IPS-18c (cell line): ENCODE data around the gene SMIM5.

ENCODE experiments used
- H3K4me3 ChIP-seq: 2 replicates; pipeline ENCODE4 v1.7.0; 2013; ENCODE audit warnings: low read depth, mild to moderate bottlenecking, low read length, moderate library complexity; ENCODE audit not compliant: insufficient read depth
- H3K9me3 ChIP-seq: one replicate; pipeline ENCODE4 v1.6.1; 2013; ENCODE audit warnings: mild to moderate bottlenecking, low read length, moderate library complexity; ENCODE audit not compliant: control insufficient read depth, insufficient read depth

The SMIM5 gene

DNA sequence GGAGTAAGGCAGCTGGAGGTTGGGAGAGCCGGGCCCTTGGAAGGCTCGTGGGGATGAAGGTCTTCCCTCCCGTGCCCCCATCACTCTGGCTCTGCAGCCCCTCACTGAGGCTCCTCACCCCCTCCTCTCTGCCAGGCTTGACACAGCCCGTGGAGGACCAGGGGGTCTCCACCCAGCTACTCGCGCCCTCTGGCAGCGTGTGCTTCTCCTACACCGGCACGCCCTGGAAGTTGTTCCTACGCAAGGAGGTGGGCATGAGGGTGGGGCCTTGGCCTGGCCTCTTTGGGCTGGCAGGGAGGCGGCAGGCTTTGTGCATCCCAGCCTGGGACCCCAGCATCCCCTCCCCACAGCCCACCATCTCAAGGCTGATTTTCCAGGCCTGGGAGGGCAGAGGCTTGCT lies 15.6 kb upstream of the SMIM5 start:
- H3K4me3 ChIP-seq = no peak overlapping the region
- peaks cover 2% of the 10 kb centered on the region for H3K9me3 ChIP-seq

DNA sequence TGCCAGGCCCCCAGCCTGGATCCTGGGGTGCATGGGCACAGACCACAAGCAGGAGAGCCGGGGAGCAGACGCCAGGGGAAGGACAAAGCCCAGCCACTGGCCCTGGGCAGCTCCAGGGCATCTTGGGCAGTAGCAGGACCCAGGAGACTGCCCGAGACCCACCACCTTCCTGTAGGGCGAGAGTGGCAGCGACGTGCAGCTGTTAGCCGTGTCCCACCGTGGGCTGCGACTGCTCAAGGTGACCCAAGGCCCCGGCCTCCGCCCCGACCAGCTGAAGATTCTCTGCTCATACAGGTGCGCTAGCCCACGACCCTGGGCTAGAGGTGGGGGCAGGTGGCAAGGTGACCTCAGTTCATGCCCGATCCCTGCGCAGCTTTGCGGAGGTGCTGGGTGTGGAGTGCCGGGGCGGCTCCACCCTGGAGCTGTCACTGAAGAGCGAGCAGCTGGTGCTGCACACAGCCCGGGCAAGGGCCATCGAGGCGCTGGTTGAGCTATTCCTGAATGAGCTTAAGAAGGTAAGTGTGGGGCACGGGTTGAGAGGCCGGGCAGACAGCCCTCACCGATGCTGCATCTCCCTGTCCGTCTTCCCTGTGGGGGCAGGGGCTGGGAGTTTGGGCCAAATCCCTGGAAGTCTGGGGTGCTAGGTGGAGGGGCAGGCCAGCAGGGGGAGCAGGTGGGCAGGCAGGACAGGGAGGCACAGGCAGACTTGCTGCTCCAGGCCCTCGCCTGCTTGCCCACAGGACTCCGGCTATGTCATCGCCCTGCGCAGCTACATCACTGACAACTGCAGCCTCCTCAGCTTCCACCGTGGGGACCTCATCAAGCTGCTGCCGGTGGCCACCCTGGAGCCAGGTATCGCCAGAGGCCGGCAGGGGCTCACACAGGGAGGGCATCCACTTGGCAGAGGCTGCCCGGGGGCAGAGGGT lies 13.5 kb upstream of the SMIM5 start:
- Histone ChIP-seq H3K9me3 (peaks cover 2% of the 10 kb centered on the region), H3K4me3 (no peak overlapping the region)

DNA sequence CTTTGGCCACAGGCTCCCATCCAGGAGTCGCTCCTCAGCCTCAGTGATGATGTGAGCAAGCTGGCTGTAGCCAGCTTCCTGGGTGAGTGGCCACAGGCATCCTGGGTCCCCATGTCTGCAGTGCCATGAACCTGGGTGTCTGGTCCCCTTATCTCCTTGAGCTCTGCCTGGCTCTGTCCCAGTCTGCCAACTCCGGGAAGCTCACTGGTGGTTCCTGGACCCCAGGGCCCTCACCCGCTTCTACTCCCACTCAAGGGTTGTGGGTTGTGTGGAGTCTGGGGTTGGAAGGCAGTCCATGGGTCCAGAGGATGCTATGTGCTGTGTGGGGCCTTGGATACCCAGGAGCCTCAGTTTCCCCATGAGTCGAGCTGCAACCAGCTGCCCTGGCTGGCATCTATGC lies 11.7 kb upstream of the SMIM5 start:
- no peak overlapping the region for H3K4me3 ChIP-seq

DNA sequence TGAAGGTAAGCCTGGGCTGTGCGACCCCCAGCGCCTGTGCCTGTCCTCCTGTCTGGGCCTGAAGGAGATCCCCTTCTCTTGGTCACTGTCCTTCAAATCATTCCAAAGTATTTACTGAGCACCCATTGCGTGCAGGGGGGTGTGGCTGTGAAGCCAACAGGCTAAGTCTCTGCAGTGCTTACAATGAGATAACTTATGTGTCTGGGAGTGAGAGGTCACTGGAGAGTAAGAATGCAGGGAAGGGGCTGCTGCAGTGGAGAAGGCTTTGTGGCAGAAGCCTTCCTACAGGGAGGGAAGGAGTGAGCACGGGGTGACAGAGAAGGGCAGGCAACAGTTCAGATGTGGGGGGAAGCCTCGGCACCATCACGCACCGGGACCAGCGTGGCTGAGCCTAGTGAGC lies 11.2 kb upstream of the SMIM5 start:
- peaks cover 2% of the 10 kb centered on the region for H3K9me3 ChIP-seq
- H3K4me3 ChIP-seq = no peak overlapping the region

More for the DNA sequence above, 11.7 kb upstream of the SMIM5 start:
- H3K9me3 ChIP-seq = peaks cover 2% of the 10 kb centered on the region

DNA sequence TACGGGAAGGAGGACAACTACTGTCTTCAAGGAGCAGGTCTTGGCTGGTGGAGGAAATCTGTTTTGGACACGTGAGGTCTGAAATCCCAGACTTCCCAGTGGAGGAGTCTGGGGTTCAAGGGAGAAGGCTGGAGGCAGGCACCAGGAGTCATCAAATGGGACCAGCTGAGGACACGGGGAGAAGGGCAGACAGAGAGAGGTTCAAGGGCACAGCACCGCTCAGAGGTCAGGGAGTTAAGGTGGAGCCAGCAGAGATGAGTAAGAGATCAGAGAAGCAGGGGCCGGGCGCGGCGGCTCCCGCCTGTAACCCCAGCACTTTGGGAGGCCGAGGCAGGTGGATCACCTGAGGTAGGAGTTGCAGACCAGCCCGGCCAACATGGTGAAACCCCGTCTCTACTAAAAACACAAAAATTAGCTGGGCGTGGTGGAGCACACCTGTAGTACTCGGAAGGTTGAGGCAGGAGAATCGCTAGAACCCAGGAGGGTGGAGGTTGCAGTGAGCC lies 10.4 kb upstream of the SMIM5 start:
- H3K9me3 ChIP-seq = peaks cover 2% of the 10 kb centered on the region
- no peak overlapping the region for H3K4me3 ChIP-seq

DNA sequence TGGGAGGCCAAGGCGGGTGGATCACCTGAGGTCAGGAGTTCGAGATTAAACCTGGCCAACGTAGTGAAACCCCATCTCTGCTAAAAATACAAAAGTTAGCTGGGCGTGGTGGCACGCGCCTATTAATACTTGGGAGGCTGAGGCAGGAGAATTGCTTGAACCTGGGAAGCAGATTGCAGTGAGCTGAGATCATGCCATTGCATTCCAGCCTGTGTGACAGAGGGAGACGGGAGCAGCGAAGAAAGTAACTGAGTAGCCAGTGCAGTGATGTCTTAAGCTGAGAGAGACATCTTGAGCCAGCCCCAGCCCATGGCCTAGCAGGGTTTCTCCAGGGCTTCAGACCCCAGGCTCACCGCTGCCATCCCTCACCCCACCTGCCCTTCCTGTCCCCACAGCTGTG lies 9.8 kb upstream of the SMIM5 start:
- Histone ChIP-seq H3K9me3 (peaks cover 2% of the 10 kb centered on the region), H3K4me3 (no peak overlapping the region)

DNA sequence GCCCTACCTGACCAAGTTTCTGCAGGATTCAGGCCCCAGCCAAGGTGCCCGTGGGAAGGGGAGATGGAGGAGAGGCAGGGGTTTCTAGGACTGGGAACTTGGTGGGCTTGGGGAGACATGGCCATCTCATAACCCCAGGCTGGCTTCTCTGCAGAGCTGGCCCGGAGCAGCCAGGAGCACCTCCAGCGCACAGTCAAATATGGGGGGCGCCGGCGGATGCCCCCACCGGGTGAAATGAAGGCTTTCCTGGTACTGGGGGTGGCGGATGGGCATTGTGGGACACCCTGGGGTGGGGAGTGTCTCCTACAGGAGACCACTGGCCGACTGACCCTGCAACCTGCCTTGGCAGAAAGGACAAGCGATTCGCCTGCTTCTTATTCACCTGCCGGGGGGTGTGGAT lies 9.2 kb upstream of the SMIM5 start:
- H3K9me3 ChIP-seq = peaks cover 2% of the 10 kb centered on the region
- H3K4me3 ChIP-seq = no peak overlapping the region

DNA sequence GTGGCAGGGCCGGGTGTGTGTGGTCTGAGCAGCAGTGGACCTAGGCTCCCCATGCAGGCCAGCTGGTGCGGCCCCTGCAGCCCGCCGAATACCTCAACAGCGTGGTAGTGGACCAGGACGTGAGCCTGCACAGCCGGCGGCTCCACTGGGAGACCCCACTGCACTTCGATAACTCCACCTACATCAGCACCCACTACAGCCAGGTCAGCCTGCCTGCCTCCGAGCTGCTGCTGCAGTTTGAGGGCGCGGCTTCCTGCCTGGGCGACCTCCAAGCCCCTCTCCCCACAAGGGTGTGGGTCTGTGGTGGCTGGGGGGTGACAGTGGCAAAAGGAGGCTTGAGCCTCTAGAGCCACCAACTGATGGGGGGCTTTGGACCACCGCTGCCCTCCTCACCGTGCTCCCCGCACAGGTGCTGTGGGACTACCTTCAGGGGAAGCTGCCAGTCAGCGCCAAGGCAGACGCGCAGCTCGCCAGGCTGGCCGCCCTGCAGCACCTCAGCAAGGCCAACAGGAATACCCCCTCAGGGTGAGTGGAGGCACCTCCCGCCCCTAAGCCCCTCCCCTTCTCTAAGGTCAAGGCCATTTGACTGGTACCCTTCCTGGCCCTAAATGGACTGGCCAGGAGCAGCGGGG lies 8.4 kb upstream of the SMIM5 start:
- Histone ChIP-seq H3K4me3 (no peak overlapping the region), H3K9me3 (no peaks in the 10 kb centered on the region)

DNA sequence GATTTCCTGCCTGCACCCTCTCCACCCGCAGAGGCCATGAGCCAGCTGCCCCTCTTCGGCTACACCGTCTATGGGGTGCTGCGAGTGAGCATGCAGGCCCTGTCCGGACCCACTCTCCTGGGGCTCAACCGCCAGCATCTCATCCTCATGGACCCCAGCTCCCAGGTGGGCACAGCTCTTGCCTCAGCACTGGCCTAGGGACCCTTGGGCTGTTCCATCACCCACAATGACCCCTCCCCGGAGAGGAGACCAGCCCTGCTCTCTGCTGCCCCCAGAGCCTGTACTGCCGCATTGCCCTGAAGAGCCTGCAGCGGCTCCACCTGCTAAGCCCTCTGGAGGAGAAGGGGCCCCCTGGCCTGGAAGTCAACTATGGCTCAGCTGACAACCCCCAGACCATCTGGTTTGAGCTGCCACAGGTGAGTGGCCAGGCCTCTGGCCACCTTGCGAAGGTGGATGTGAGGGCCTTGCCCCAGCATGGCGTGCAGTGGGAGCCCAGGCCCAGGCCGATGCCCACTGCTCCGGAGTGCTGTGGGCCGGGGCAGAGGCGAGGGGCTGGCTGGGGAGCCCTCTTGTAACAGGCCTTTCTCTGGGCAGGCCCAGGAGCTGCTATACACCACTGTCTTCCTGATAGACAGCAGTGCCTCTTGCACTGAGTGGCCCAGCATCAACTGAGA lies 7.3 kb upstream of the SMIM5 start:
- Histone ChIP-seq H3K4me3 (no peak overlapping the region), H3K9me3 (no peaks in the 10 kb centered on the region)

DNA sequence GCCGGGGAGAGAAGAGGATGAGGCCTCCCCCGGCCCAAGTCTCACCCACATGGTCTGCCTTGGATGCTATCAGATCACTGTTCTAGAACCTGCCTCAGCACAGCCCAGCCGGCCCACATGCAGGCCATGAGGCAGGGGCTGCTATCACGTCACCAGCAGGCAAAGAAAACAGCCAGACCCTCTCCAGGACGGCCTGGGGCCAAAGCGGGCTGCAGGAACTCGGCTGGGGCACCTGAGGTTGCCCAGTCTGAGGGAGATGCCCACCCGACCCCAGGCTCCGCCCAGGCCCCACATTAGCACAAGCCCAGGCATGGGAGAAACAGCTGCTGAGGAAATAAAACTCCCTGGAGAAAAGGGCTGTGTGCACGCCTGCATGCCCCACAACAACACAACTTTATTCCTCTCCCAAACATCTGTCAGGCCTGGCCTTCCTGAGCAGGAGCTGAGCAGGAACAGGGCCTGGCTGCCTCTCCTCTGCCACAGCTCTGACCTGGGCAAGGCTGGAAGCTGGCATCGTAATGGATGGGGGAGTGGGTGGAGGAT lies 6.7 kb upstream of the SMIM5 start:
- no peaks in the 10 kb centered on the region for H3K9me3 ChIP-seq
- H3K4me3 ChIP-seq = no peak overlapping the region

DNA sequence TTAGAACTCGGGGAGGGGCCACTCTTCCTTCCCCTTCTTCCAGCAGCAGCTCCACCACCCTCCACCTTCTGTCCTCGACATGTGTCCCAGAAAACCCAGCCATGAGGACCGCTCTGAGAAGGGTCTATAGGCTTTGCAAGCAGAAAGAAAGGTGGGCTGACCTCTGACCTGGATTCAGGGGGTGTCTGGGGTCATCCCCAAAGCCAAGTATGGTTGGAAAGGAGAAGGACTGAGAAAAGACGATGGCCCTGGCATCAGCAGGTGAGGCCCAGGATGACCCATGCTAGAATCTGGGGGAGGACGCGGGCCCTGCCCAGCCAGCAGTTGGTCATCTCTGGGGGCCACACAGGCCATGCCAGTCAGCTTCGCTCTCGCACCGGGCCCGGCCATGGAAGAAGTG lies 6.1 kb upstream of the SMIM5 start:
- Histone ChIP-seq H3K9me3 (no peaks in the 10 kb centered on the region), H3K4me3 (no peak overlapping the region)

DNA sequence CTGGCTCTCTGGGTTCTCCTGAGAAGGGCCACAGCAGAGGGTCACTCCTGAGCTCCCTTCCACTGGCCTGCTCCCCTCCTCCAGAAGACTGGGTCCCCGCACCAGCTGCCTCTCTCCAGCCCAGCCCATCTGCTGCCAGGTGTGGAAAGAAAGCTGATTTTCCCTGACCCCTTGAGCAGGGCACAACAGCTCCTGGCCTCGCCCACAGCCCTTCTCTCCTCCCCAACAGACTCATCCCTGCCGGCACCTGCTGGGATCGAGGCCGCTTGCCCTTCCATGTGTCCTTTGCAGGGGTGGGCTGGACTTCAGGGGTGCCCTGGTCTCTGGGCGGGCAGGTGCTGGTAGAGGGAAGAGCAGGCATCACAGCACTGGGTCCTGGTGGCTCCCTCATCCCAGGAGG lies 4.8 kb upstream of the SMIM5 start:
- H3K4me3 ChIP-seq = no peak overlapping the region

DNA sequence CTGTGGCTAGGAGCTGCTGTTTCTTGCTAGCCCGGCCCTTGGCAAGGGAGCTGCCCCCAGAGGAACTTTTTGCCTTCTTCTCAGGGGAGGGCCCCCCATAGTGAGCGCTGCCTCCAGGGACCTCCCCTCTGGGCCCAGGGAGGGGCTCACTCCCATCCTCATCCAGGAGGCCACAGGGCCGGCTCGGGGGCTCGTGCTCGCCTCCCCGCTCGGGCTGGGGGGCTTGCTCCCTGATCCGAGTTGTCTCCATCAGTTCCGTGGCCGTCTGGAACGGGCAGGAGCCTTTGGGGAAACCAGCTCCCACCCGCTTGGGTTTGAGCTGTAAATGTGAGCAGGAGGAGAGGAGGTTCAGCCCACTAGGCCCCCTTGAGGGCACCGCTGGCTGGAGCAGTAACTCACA lies 4.1 kb upstream of the SMIM5 start:
- Histone ChIP-seq H3K4me3 (no peak overlapping the region), H3K9me3 (no peaks in the 10 kb centered on the region)

More for the DNA sequence above, 4.8 kb upstream of the SMIM5 start:
- H3K9me3 ChIP-seq = no peaks in the 10 kb centered on the region

DNA sequence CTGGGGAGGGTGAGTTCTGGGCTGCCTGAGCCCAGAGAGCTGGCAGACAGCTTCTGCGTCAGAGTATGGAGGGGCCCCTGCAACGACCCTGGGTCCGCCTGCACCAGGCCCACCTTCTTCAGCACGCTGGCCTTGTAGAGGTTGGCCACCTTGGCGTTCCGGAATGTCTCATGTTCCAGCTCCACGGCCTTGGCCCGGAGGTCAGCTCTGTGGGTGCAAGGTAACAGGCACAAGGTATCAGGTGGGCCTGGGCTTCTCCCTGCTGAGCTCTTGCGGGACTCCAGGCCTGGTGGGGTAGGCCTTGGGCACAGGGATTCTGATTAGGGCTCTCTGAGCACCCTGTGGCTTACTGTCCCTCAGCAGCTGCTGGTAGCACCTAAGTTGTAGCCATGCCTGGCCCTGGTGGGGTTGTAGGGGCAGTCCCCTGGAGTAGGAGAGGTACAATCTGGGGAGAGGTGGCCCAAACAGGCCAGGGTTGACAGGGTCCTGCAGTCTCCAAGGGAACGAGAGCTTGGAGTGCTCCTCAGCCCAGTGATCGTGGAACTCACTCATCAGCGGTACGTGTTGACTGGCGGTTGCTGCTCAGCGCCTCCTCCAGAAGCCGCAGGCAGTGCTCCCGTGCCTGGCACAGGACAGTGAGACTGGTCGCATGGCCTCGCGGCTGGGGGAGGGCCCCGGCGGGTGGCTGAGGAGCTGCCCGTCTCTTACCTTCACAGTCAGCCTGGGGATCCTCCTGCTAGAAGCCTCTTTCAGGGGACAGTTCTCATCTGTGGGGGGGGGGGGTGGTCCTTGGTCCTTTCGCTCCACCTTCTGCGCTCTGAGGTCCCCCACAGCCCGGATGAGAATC lies 2.9 kb upstream of the SMIM5 start:
- Histone ChIP-seq H3K4me3 (no peak overlapping the region), H3K9me3 (no peaks in the 10 kb centered on the region)

DNA sequence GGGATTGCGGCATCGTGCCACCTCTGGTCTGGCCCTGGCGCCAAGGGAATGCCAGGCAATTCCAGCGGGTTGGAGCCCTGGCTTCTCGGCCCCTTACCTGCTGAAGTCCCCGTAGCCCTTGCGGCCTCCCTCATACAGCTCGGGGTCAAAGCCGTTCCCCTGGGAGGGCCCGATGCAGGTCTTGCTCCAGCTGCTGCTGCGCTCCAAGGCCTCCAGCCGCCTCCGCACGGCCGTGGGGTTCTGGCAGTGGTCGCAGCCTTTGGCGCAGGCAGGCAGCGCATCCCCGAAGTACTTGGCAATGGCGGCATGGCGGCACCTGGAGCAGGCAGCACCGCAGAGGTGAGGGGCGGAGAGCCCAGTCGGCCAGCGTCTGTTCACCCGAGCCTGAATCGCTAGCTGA lies 1.9 kb upstream of the SMIM5 start:
- no peak overlapping the region for H3K4me3 ChIP-seq
- H3K9me3 ChIP-seq = no peaks in the 10 kb centered on the region

DNA sequence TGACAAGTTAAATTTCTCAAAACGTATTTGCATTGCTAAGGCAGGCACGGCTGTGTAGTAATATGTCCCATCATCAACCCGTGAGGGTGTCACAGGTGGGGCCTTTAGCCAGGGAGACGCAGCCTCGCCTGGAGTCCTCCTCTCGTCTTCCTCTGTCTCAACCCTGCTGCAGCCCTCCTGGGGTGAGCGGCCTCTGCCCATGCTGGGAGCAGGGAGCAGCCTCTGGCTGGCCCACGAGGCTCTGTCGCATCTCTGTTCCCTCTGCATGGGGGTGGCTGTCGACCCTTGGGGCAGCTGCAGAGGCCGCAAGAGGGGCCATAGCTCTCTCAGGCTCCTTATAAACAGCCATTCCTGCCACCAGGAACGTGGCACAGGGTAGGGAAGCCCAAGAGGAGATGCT lies 806 bp upstream of the SMIM5 start:
- no peaks in the 10 kb centered on the region for H3K9me3 ChIP-seq
- H3K4me3 ChIP-seq = no peak overlapping the region
